Left ventricle myocardium inferior (tissue), 1 donor: Measurements from ENCODE around the gene HMX2. TPM values are rescaled to one million over a fixed set of nuclear protein-coding genes. Genes with fewer than 3 reads are reported as not detected.

ENCODE experiments used
- DNase-seq: peaks from one replicate; pipeline ENCODE4 v3.0.0-alpha.2; 2020
- H3K27ac ChIP-seq: fragments of 200-600 bp; replicated peaks from 2 replicates; pipeline ENCODE4 v1.8.0; 2021
- H3K27me3 ChIP-seq: fragments of 200-600 bp; 2 replicates; pipeline ENCODE4 v1.8.0; 2021; ENCODE audit warnings: low read depth
- H3K36me3 ChIP-seq: fragments of 200-600 bp; 2 replicates; pipeline ENCODE4 v1.8.0; 2021
- H3K4me1 ChIP-seq: fragments of 200-600 bp; 2 replicates; pipeline ENCODE4 v1.8.0; 2021
- H3K4me3 ChIP-seq: fragments of 200-600 bp; 2 replicates; pipeline ENCODE4 v1.8.0; 2021; ENCODE audit warnings: mild to moderate bottlenecking, moderate library complexity
- H3K9me3 ChIP-seq: fragments of 200-600 bp; replicated peaks from 2 replicates; pipeline ENCODE4 v1.8.0; 2021
- intact Hi-C: fragments of 100-400 bp; cut with micrococcal nuclease; formaldehyde crosslinking; loops from one replicate; pipeline ENCODE4 v1.11.0; 2022
- total RNA-seq: library from RNA; stranded (reverse); fragmentation: NEBNext Ultra II Directional; extraction: Animal tissue kit (Norgen Biotek cat#: 25700); gene quantifications from one replicate; pipeline ENCODE4 v1.2.1, GENCODE V29; 2021
- TF ChIP-seq, protein P1 (sequence below): fragments of 200-600 bp; IDR thresholded peaks from 2 replicates; pipeline ENCODE4 v1.8.0; 2021; ENCODE audit warnings: antibody characterized with exemption, mild to moderate bottlenecking, borderline replicate concordance
- donor health status: DM: no; HTN: yes; CAD: no; lungs with severe emphysema.

Gene HMX2
- total RNA-seq, 1 donor from 2014 or later: not detected

DNA sequence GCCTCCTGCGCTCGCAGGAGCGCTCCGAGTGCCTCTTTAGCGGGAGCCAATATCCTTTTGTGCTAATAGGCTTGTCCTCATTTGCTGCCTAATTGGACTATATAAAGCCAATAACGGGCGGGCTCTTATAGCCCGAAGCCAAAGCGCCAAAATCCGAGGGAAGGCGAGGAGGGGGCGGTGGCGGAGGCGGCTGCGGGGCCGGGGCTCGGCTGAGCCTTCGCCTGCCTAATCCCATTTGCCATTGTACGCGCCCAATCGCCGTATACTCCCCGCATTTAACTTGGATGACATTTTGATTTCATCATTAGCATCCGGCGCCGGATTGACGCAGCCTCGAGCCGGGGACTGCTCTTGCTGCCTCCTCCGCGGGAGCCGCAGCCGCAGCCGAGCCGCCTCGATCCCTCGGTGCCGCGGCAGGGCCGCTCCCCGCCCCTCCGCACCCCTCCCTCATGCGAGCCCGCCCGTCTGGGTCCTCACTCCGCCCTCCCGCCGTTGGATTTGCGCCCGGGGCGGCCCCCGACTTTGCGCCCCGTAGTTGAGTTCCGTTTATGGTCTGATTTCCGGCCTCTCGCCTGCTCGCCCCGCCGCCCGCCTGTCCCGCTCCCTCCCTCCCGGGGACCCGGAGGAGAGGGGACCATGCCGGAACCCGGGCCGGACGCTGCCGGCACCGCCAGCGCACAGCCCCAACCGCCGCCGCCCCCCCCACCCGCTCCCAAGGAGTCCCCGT is 12.4 kb upstream of the HMX2 start, which contains the start of gene HMX3:
Gene HMX3 (plus strand): TSS at position 556 of the 727 bp plus-strand sequence. CDS start 81 bp downstream, at position 637.
- H3K36me3 ChIP-seq: no peaks in the 10 kb centered on the region
- H3K4me3 ChIP-seq: peak within 1 kb of the TSS; percentile 61
- no peaks in the 10 kb centered on the region for H3K9me3 ChIP-seq
- DNase-seq: no peak
- no peak within 1 kb of the TSS for H3K27ac ChIP-seq
- H3K27me3 ChIP-seq: peaks cover 100% of the 10 kb centered on the region
- intact Hi-C loops: no loop called here
- TF ChIP-seq, protein P1, sequence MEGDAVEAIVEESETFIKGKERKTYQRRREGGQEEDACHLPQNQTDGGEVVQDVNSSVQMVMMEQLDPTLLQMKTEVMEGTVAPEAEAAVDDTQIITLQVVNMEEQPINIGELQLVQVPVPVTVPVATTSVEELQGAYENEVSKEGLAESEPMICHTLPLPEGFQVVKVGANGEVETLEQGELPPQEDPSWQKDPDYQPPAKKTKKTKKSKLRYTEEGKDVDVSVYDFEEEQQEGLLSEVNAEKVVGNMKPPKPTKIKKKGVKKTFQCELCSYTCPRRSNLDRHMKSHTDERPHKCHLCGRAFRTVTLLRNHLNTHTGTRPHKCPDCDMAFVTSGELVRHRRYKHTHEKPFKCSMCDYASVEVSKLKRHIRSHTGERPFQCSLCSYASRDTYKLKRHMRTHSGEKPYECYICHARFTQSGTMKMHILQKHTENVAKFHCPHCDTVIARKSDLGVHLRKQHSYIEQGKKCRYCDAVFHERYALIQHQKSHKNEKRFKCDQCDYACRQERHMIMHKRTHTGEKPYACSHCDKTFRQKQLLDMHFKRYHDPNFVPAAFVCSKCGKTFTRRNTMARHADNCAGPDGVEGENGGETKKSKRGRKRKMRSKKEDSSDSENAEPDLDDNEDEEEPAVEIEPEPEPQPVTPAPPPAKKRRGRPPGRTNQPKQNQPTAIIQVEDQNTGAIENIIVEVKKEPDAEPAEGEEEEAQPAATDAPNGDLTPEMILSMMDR: no peak
- peaks cover 70% of the 10 kb centered on the region for H3K4me1 ChIP-seq

DNA sequence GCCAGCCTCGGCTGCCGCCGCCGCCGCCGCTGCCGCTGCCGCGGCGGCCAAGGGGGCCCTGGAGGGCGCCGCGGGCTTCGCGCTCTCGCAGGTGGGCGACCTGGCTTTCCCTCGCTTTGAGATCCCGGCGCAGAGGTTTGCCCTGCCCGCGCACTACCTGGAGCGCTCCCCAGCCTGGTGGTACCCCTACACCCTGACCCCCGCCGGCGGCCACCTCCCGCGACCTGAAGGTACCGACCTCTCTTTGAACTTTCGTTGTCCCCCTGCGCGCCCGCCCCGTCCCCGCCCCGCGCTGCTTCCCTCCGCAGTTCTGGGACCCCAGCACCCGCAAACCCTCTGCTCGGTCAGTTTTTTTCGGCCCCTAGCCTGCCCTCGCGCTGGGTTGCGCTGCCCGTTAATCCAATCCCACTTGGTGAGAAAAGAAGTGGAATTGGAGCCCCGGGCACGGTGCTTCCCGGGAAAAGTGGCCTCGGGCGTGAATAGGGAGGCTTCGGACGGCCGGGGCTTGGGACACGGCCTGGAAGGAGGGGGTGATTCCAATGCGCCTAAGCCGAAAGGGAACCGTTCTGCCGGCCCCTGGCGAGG is 11.6 kb upstream of the HMX2 start:
- peaks cover 70% of the 10 kb centered on the region for H3K4me1 ChIP-seq
- H3K27me3 ChIP-seq: peaks cover 100% of the 10 kb centered on the region
- no peak for DNase-seq
- H3K36me3 ChIP-seq: no peaks in the 10 kb centered on the region
- peak overlapping the region; percentile 61 for H3K4me3 ChIP-seq
- H3K27ac ChIP-seq: no peak overlapping the region
- no peaks in the 10 kb centered on the region for H3K9me3 ChIP-seq
- TF ChIP-seq, protein P1: no peak
- intact Hi-C loops: no loop called here

DNA sequence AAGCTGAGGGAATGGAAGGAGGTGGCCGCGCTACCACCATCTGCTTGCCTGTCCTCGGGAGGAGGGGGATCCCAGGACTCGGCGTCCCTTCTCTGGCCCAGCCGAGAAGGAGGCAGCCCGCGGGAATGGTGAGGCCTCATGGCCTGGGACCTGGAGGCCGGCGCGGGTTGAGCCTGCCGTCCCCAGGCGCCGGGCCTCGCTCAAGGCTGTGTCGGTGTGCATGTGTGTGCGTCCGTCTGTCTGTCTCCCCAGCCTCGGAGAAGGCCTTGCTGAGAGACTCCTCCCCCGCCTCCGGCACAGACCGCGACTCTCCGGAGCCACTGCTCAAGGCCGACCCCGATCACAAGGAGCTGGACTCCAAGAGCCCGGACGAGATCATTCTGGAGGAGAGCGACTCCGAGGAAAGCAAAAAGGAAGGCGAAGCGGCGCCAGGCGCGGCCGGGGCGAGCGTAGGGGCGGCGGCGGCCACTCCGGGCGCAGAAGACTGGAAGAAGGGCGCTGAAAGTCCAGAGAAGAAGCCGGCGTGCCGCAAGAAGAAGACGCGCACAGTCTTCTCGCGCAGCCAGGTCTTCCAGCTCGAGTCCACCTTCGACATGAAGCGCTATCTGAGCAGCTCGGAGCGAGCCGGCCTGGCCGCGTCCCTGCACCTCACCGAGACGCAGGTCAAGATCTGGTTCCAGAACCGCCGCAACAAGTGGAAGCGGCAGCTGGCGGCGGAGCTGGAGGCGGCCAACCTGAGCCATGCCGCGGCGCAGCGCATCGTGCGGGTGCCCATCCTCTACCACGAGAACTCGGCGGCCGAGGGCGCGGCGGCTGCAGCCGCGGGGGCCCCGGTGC is 10.9 kb upstream of the HMX2 start:
- H3K9me3 ChIP-seq: no peaks in the 10 kb centered on the region
- TF ChIP-seq, protein P1: no peak
- H3K4me1 ChIP-seq: peaks cover 71% of the 10 kb centered on the region
- peak overlapping the region; percentile 61 for H3K4me3 ChIP-seq
- H3K27me3 ChIP-seq: peaks cover 100% of the 10 kb centered on the region
- no peak for DNase-seq
- no peak overlapping the region for H3K27ac ChIP-seq
- intact Hi-C loops: no loop called here
- no peaks in the 10 kb centered on the region for H3K36me3 ChIP-seq

DNA sequence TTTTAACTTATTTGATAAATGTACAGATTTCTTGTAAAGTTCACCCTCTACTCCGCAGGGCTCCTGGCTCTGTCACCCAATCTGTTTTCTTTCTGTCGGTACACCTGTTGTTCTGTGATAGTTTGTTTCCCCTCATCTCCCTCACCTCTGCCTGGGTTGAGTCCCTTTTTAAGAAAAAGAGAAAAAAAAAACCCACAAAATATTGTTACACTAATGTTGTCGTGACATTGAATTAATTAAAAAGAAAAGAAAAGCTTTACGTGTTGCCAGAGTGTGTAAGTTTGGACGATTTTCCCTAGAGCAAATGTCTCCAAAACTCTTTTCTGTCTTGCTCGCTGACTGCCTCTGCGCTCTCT is 8.8 kb upstream of the HMX2 start:
- Histone ChIP-seq H3K27ac (no peak overlapping the region), H3K27me3 (peaks cover 100% of the 10 kb centered on the region), H3K36me3 (no peaks in the 10 kb centered on the region), H3K4me1 (peaks cover 61% of the 10 kb centered on the region), H3K9me3 (no peaks in the 10 kb centered on the region), H3K4me3 (no peak overlapping the region)
- DNase-seq: no peak
- intact Hi-C loops: no loop called here
- TF ChIP-seq, protein P1: no peak

DNA sequence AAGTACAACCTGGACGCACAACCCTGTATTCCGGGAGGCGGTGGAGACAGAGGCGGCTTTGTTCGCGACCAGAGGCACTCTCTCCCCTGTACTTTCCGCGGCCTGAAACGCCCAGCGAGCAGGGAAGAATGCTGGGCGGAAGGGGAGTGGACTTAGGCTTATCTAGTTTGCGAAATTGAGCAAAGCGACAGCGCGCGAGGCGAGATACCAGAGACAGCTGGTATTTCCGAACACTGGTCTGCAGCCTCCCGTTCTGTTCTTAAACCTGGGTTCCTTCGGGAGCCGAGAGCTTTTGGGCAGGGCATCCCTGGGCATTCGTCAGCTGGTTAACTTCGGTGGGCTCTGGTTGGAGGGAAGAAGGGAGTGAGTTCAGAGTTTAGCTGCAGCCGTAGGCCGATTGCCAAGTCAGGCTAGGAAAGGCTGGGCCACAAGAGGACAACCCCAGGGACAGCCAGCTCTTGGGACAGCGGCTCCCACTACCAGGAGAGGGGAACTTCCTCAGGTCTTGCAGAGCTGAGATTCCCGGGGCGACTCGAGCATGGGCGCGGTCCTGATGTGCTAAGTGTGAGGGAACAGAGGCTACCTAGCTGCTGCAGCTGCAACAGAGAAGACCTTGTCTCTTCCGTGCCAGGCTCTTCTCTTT is 8.3 kb upstream of the HMX2 start:
- Histone ChIP-seq H3K4me3 (peak overlapping the region; percentile 9), H3K9me3 (no peaks in the 10 kb centered on the region), H3K4me1 (peaks cover 56% of the 10 kb centered on the region), H3K27ac (no peak overlapping the region), H3K27me3 (peaks cover 100% of the 10 kb centered on the region), H3K36me3 (no peaks in the 10 kb centered on the region)
- intact Hi-C loops: no loop called here
- TF ChIP-seq, protein P1: no peak
- DNase-seq: no peak
